ENCODE measurements around the gene KIF16B. TPM values are rescaled to one million over a fixed set of nuclear protein-coding genes. Genes with fewer than 3 reads are reported as not detected.

The KIF16B gene
- total RNA-seq, 1 donor from 2014 or later = 7.0 TPM

DNA sequence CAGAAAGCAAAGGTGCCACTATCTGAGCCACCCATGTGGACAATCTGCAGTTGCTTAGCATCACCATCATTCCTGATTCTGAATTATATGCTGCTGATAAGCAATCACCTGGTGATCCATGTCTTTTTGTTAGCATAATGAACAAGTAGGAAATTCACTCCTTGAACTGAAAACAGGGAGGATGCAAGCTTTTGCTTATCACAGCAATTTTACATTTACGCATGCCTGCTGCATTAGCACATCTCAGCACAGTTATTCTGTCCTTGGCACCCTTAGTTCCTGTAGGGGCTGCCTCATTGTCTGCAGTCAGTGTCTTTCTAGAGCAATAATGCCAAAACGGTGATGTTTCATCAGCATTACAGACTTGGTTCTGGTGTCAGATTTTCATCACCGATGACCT is 162.6 kb downstream of the KIF16B start:
- Histone ChIP-seq H3K27ac (ENCODE audit: low read depth, low read length) (no peak overlapping the region), H3K9me3 (ENCODE audit: insufficient read depth, low read depth, low read length) (no peaks in the 10 kb centered on the region), H2AFZ (ENCODE audit: low read depth, low read length) (no peak overlapping the region), H3K36me3 (ENCODE audit: insufficient read depth, low read length) (no peaks in the 10 kb centered on the region), H3K4me2 (ENCODE audit: low read length) (no peak overlapping the region), H4K20me1 (ENCODE audit: insufficient read depth, low read length) (no peaks in the 10 kb centered on the region), H3K9ac (ENCODE audit: low read length) (no peak overlapping the region), H3K27me3 (ENCODE audit: insufficient read depth, low read length) (no peaks in the 10 kb centered on the region), H3K4me3 (ENCODE audit: insufficient read depth, low read depth, low read length) (no peak overlapping the region), H3K79me2 (ENCODE audit: insufficient read depth, low read length) (no peaks in the 10 kb centered on the region), H3K4me1 (ENCODE audit: insufficient read depth, low read length) (no peaks in the 10 kb centered on the region)
- Mint-ChIP-seq H3K4me3 (ENCODE audit: unreplicated experiment) (no peak overlapping the region), H3K36me3 (ENCODE audit: low read depth, unreplicated experiment) (peaks cover 5% of the 10 kb centered on the region), H3K27ac (ENCODE audit: unreplicated experiment) (no peak overlapping the region), H3K4me1 (ENCODE audit: low read depth, unreplicated experiment) (peaks cover 8% of the 10 kb centered on the region), H3K27me3 (ENCODE audit: low read depth, unreplicated experiment) (no peaks in the 10 kb centered on the region), H3K9me3 (ENCODE audit: unreplicated experiment) (peaks cover 3% of the 10 kb centered on the region)
- DNase-seq (ENCODE audit: low read depth) = no peak
- no peak for FAIRE-seq
- TF ChIP-seq, protein P1, sequence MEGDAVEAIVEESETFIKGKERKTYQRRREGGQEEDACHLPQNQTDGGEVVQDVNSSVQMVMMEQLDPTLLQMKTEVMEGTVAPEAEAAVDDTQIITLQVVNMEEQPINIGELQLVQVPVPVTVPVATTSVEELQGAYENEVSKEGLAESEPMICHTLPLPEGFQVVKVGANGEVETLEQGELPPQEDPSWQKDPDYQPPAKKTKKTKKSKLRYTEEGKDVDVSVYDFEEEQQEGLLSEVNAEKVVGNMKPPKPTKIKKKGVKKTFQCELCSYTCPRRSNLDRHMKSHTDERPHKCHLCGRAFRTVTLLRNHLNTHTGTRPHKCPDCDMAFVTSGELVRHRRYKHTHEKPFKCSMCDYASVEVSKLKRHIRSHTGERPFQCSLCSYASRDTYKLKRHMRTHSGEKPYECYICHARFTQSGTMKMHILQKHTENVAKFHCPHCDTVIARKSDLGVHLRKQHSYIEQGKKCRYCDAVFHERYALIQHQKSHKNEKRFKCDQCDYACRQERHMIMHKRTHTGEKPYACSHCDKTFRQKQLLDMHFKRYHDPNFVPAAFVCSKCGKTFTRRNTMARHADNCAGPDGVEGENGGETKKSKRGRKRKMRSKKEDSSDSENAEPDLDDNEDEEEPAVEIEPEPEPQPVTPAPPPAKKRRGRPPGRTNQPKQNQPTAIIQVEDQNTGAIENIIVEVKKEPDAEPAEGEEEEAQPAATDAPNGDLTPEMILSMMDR (IDR thresholded peaks at IDR 0.05; ENCODE audit: insufficient read depth, low read depth, low read length) = no peak
- no peak for TF ChIP-seq EZH2 (IDR thresholded peaks at IDR 0.05; ENCODE audit: insufficient read depth, low read length)

DNA sequence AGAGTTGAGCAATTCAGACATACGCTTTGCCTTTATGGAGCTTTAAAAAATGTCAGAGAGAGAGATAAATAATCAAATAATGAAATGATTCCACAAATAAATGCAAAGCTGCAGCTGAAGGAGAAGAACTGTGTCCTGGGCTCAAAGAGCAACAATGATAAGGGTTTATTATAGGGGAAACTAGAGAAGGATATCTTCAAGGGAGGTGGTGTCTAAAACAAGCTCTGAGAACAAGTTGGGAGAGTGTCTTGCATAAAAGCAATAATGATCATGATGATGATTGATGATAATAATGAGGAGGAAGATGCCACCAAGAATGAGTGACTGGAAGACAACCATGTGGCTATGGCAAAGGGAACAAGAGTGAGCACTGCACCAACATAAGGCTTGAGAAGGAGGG is 164.3 kb downstream of the KIF16B start:
- Mint-ChIP-seq H3K27ac (ENCODE audit: unreplicated experiment) (no peak overlapping the region), H3K27me3 (ENCODE audit: low read depth, unreplicated experiment) (no peaks in the 10 kb centered on the region), H3K4me3 (ENCODE audit: unreplicated experiment) (no peak overlapping the region), H3K9me3 (ENCODE audit: unreplicated experiment) (peaks cover 3% of the 10 kb centered on the region), H3K36me3 (ENCODE audit: low read depth, unreplicated experiment) (peaks cover 5% of the 10 kb centered on the region), H3K4me1 (ENCODE audit: low read depth, unreplicated experiment) (peaks cover 8% of the 10 kb centered on the region)
- Histone ChIP-seq H3K27me3 (ENCODE audit: insufficient read depth, low read length) (no peaks in the 10 kb centered on the region), H3K4me2 (ENCODE audit: low read length) (no peak overlapping the region), H3K27ac (ENCODE audit: low read depth, low read length) (no peak overlapping the region), H3K9ac (ENCODE audit: low read length) (no peak overlapping the region), H3K9me3 (ENCODE audit: insufficient read depth, low read depth, low read length) (no peaks in the 10 kb centered on the region), H3K36me3 (ENCODE audit: insufficient read depth, low read length) (peaks cover 2% of the 10 kb centered on the region), H3K4me3 (ENCODE audit: insufficient read depth, low read depth, low read length) (no peak overlapping the region), H3K4me1 (ENCODE audit: insufficient read depth, low read length) (no peaks in the 10 kb centered on the region), H2AFZ (ENCODE audit: low read depth, low read length) (no peak overlapping the region), H4K20me1 (ENCODE audit: insufficient read depth, low read length) (no peaks in the 10 kb centered on the region), H3K79me2 (ENCODE audit: insufficient read depth, low read length) (no peaks in the 10 kb centered on the region)
- FAIRE-seq = no peak
- DNase-seq (ENCODE audit: low read depth) = no peak
- TF ChIP-seq EZH2 (IDR thresholded peaks at IDR 0.05; ENCODE audit: insufficient read depth, low read length) = no peak
- TF ChIP-seq, protein P1 (IDR thresholded peaks at IDR 0.05; ENCODE audit: insufficient read depth, low read depth, low read length) = no peak

DNA sequence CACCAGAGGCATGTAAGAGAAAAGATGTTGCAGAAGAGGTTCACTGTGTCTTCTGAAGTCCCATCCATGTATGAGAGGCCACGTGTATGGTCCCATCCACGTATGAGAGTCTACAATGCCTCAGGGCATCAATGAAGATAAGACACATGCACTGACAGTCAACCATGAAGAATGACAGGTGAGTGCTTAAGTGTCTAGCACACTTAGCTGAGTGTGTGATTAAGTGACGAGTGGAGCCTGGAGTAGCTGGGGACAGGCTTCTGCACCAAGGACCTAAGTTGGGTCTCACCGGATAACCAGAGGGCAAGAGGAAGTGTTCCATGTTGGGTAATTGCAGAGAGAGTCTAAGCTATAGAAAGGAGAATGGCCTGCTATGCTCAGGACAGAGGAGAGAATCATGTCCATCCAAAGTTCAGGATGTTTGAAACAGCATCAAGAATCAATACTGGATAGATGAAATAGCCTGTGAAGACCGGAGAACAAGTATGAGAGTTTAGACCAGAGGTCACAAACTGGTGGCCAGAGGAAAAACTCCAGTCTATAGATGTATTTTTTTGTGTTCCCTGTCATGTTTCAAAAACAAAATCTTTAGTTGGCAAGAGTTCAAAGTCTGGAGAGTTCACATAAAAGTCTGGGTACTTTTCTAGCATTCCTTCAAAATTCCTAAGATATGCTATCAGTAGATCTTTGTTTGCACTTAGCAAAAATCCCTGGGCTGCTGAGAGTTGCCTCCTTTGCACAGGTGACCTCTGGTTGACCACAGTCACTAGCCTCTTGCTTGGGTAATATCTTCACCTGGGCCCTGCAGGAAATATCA is 165.8 kb downstream of the KIF16B start:
- H3K9ac ChIP-seq (ENCODE audit: low read length) = no peak overlapping the region
- H3K4me3 ChIP-seq (ENCODE audit: insufficient read depth, low read depth, low read length) = no peak overlapping the region
- no peak overlapping the region for H2AFZ ChIP-seq (ENCODE audit: low read depth, low read length)
- H3K79me2 ChIP-seq (ENCODE audit: insufficient read depth, low read length) = no peaks in the 10 kb centered on the region
- H3K9me3 ChIP-seq (ENCODE audit: insufficient read depth, low read depth, low read length) = no peaks in the 10 kb centered on the region
- H3K36me3 ChIP-seq (ENCODE audit: insufficient read depth, low read length) = peaks cover 2% of the 10 kb centered on the region
- peaks cover 5% of the 10 kb centered on the region for H3K36me3 Mint-ChIP-seq (ENCODE audit: low read depth, unreplicated experiment)
- TF ChIP-seq, protein P1 (IDR thresholded peaks at IDR 0.05; ENCODE audit: insufficient read depth, low read depth, low read length) = no peak
- TF ChIP-seq EZH2 (IDR thresholded peaks at IDR 0.05; ENCODE audit: insufficient read depth, low read length) = no peak
- H3K4me1 Mint-ChIP-seq (ENCODE audit: low read depth, unreplicated experiment) = peaks cover 8% of the 10 kb centered on the region
- no peak overlapping the region for H3K4me3 Mint-ChIP-seq (ENCODE audit: unreplicated experiment)
- no peak overlapping the region for H3K27ac ChIP-seq (ENCODE audit: low read depth, low read length)
- H3K27ac Mint-ChIP-seq (ENCODE audit: unreplicated experiment) = no peak overlapping the region
- no peak for FAIRE-seq
- H4K20me1 ChIP-seq (ENCODE audit: insufficient read depth, low read length) = no peaks in the 10 kb centered on the region
- no peaks in the 10 kb centered on the region for H3K27me3 ChIP-seq (ENCODE audit: insufficient read depth, low read length)
- H3K4me2 ChIP-seq (ENCODE audit: low read length) = no peak overlapping the region
- H3K4me1 ChIP-seq (ENCODE audit: insufficient read depth, low read length) = no peaks in the 10 kb centered on the region
- H3K27me3 Mint-ChIP-seq (ENCODE audit: low read depth, unreplicated experiment) = no peaks in the 10 kb centered on the region
- no peak for DNase-seq (ENCODE audit: low read depth)
- H3K9me3 Mint-ChIP-seq (ENCODE audit: unreplicated experiment) = peaks cover 3% of the 10 kb centered on the region

Data from astrocyte (in vitro differentiated cells and primary cell).